PC-9 (cell line): ENCODE data around the gene NPTN. TPM values are rescaled to one million over a fixed set of nuclear protein-coding genes. Genes with fewer than 3 reads are reported as not detected.

Experiments used
- BruUV-seq: library from RNA; stranded (reverse); fragments of 400-500 nt; replicated peaks from 2 replicates; lab custom pipeline; 2021; lab: Mats Ljungman, UMichigan
- CTCF ChIA-PET: fragments of 300-600 bp; sonication (Branson Sonifier 250); formaldehyde crosslinking; loops from one replicate; lab custom pipeline; 2022; ENCODE audit warnings: antibody characterized with exemption; lab: Charles Lee
- POLR2A ChIA-PET: fragments of 300-600 bp; sonication (Branson Sonifier 250); formaldehyde crosslinking; loops from one replicate; lab custom pipeline; 2022; ENCODE audit warnings: antibody characterized with exemption; ENCODE audit not compliant: unreplicated experiment; lab: Charles Lee
- DNase-seq, 2 experiments: peaks; one replicate each; pipeline versions ENCODE4 v3.0.0 to v3.0.0-alpha.2; 2015 to 2022; ENCODE audit warnings: mixed read lengths in 1 of 2
- H2AFZ ChIP-seq: fragments of 200-600 bp; sonication (generic); 2 replicates; pipeline ENCODE4 v1.8.1; 2017; ENCODE audit warnings: antibody characterized with exemption
- H3F3A ChIP-seq: fragments of 200-600 bp; sonication (generic); 2 replicates; pipeline ENCODE4 v1.8.1; 2017; ENCODE audit warnings: antibody characterized with exemption, mild to moderate bottlenecking, low read depth; ENCODE audit not compliant: insufficient read depth
- H3K27ac ChIP-seq: fragments of 200-600 bp; sonication (generic); 2 replicates; pipeline ENCODE4 v1.6.1; 2016; ENCODE audit warnings: mixed run types
- H3K27me3 ChIP-seq: fragments of 200-600 bp; sonication (generic); 2 replicates; pipeline ENCODE4 v1.6.1; 2016; ENCODE audit warnings: low read depth, mixed run types; ENCODE audit not compliant: insufficient read depth
- H3K36me3 ChIP-seq: fragments of 200-600 bp; sonication (generic); 2 replicates; pipeline ENCODE4 v1.6.1; 2016; ENCODE audit warnings: low read depth, mixed run types
- H3K4me1 ChIP-seq: fragments of 200-600 bp; sonication (generic); replicated peaks from 2 replicates; pipeline ENCODE4 v1.6.1; 2016; ENCODE audit warnings: mixed run types; ENCODE audit not compliant: insufficient read depth
- H3K4me2 ChIP-seq: fragments of 200-600 bp; sonication (generic); 2 replicates; pipeline ENCODE4 v1.6.1; 2017; ENCODE audit warnings: mixed run types
- H3K4me3 ChIP-seq: fragments of 200-600 bp; sonication (generic); 2 replicates; pipeline ENCODE4 v1.6.1; 2016; ENCODE audit warnings: mixed run types
- H3K79me2 ChIP-seq: fragments of 200-600 bp; sonication (generic); 2 replicates; pipeline ENCODE4 v1.6.1; 2017; ENCODE audit warnings: low read depth, mixed run types
- H3K9me2 ChIP-seq: fragments of 200-600 bp; sonication (generic); 2 replicates; pipeline ENCODE4 v1.8.1; 2017; ENCODE audit warnings: mild to moderate bottlenecking; ENCODE audit not compliant: insufficient read depth
- H3K9me3 ChIP-seq: fragments of 200-600 bp; sonication (generic); 2 replicates; pipeline ENCODE4 v1.8.1; 2016; ENCODE audit warnings: low read depth; ENCODE audit not compliant: insufficient read depth
- H4K20me1 ChIP-seq: fragments of 200-600 bp; sonication (generic); 2 replicates; pipeline ENCODE4 v1.8.1; 2017; ENCODE audit not compliant: insufficient read depth
- CTCF ChIP-seq: fragments of 200-600 bp; sonication (generic); conservative IDR thresholded peaks from 2 replicates; pipeline ENCODE4 v1.6.1; 2017; ENCODE audit warnings: mixed run types, antibody characterized with exemption, mild to moderate bottlenecking, moderate library complexity
- EZH2 ChIP-seq: fragments of 200-600 bp; sonication (generic); IDR thresholded peaks from 2 replicates; pipeline ENCODE4 v1.8.0; 2017; ENCODE audit warnings: antibody characterized with exemption, low read depth
- intact Hi-C: fragments of 100-400 bp; cut with micrococcal nuclease; formaldehyde crosslinking; loops from one replicate; pipeline ENCODE4 v1.10.0; 2022; ENCODE audit not compliant: unreplicated experiment
- total RNA-seq: library from RNA; stranded (reverse); gene quantifications from 2 replicates; pipeline ENCODE4 v1.2.3, GENCODE V29; 2021

NPTN gene
- total RNA-seq, 1 experiment from 2014 or later, result 101 TPM

DNA sequence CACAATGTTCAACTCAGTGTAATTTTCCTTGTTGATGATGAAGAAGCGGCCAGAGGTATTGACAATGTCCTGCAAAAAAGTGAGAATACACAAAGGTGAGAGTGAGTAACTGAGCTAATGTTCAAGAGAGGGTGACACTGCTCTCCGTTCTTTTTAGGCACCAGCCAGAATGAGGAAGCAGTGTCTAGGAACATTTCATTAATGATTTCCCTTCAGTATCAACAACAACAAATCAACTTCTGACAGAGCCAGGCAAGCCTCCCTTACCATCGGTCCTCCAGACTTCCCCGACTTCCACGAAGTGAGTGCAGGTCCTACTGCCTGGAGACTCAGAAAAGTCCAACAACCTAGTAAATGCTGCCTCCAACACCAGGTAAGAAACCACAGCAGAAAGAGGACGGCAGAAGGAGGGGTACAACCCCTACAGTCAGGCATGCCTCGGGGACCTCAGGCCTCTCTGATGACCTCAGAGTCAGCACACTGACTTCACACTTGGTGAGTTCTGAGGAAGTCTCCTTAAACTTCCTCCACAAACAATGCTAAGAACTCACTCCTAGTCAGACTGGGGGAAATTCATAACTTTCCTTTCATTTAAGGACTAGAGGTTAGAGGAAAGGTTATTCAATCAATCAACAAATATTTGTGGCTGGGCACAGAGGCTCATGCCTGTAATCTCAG, 62.7 kb downstream of the NPTN start:
- Histone ChIP-seq H3K4me1 (no peaks in the 10 kb centered on the region), H2AFZ (no peak overlapping the region), H3K9me2 (no peaks in the 10 kb centered on the region), H3K27me3 (no peaks in the 10 kb centered on the region), H3K9me3 (no peaks in the 10 kb centered on the region), H3K4me2 (no peak overlapping the region), H3K79me2 (no peaks in the 10 kb centered on the region), H3K4me3 (no peak overlapping the region), H3K27ac (no peak overlapping the region), H4K20me1 (peaks cover 11% of the 10 kb centered on the region; the same call in 1 of the 2 replicates), H3K36me3 (peaks cover 30% of the 10 kb centered on the region), H3F3A (no peaks in the 10 kb centered on the region)
- ChIA-PET CTCF (no interaction called here), POLR2A (no interaction called here)
- intact Hi-C loops, result no loop called here
- BruUV-seq, result no TSS peak
- TF ChIP-seq EZH2 (no peak), CTCF (no peak)
- DNase-seq, result no peak

GRCh38 chr15:73569361-73569760, 63.8 kb downstream of the NPTN start:
- H3K36me3 ChIP-seq, result peaks cover 24% of the 10 kb centered on the region
- intact Hi-C loops, result no loop called here
- H3K27ac ChIP-seq, result no peak overlapping the region
- no peak for DNase-seq
- no peak overlapping the region for H3K4me3 ChIP-seq
- H4K20me1 ChIP-seq, result peaks cover 19% of the 10 kb centered on the region
- H3K9me3 ChIP-seq, result no peaks in the 10 kb centered on the region
- no peaks in the 10 kb centered on the region for H3K79me2 ChIP-seq
- peaks cover 6% of the 10 kb centered on the region for H3K4me1 ChIP-seq
- no peak for TF ChIP-seq CTCF
- TF ChIP-seq EZH2, result no peak
- BruUV-seq, result no TSS peak
- CTCF ChIA-PET, result no interaction called here
- H3K9me2 ChIP-seq, result no peaks in the 10 kb centered on the region
- POLR2A ChIA-PET, result no interaction called here
- peaks cover 7% of the 10 kb centered on the region for H3F3A ChIP-seq
- no peak overlapping the region for H3K4me2 ChIP-seq
- no peaks in the 10 kb centered on the region for H3K27me3 ChIP-seq
- H2AFZ ChIP-seq, result no peak overlapping the region

DNA sequence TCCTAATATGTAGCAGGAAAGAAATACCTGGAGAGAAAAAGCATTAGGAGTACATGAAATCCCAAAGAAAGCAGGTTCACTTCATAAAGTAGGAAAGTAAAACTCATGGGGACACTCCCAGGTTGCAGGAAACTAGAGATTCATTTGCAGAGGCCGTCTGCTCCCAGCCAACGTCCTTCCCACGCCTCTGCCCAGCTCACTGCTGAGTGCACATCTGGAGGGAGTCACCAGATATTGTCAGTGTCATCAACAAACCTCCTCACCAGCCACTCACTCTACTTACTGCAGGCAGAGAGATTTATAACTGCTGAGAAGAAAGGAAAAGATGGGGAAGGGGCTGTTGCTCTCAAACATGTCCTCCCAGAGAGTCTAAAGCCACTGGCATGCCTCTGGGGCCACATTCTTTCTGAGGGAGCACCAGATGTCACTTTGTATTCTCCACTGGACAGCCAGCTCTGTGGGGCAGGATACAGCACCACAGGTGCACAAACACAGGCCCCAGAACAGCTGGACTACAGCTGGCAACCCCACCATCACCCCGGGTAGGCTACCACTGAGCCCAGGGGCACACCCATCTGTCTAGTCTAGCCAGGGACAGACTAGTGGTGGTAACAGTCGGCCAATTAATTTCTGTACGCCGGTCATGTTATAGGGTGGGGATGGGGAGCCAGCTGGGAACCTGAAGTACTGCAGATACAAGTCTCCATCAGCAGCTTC, 64.5 kb downstream of the NPTN start:
- no TSS peak for BruUV-seq
- no peak for DNase-seq
- intact Hi-C loops, result no loop called here
- peaks cover 25% of the 10 kb centered on the region for H3K36me3 ChIP-seq
- CTCF ChIA-PET, result no interaction called here
- no peaks in the 10 kb centered on the region for H3K9me2 ChIP-seq
- TF ChIP-seq EZH2 (no peak), CTCF (no peak)
- H3K27ac ChIP-seq, result no peak overlapping the region
- no peaks in the 10 kb centered on the region for H3K79me2 ChIP-seq
- H3K27me3 ChIP-seq, result no peaks in the 10 kb centered on the region
- no peaks in the 10 kb centered on the region for H3K9me3 ChIP-seq
- POLR2A ChIA-PET, result no interaction called here
- peaks cover 7% of the 10 kb centered on the region for H3F3A ChIP-seq
- H3K4me3 ChIP-seq, result no peak overlapping the region
- H4K20me1 ChIP-seq, result peaks cover 24% of the 10 kb centered on the region
- H3K4me1 ChIP-seq, result peaks cover 12% of the 10 kb centered on the region
- H3K4me2 ChIP-seq, result no peak overlapping the region
- no peak overlapping the region for H2AFZ ChIP-seq
